Neuronal stem cell (in vitro differentiated cells): ENCODE measurements around the gene KIF26B.
A peak's percentile ranks its signal among the peaks of the same experiment; 100 is the strongest.

Source experiments
- DNase-seq: peaks from one replicate; pipeline ENCODE4 v3.0.0-alpha.2; 2013; ENCODE audit warnings: low spot score
- H2AFZ ChIP-seq: one replicate; pipeline ENCODE4 v1.6.1; 2013; ENCODE audit warnings: mild to moderate bottlenecking, low read length, inconsistent platforms
- H2AK5ac ChIP-seq: 2 replicates; pipeline ENCODE4 v1.6.1; 2013; ENCODE audit warnings: low read depth, mild to moderate bottlenecking, inconsistent platforms, low read length, moderate library complexity, mixed read lengths
- H2BK120ac ChIP-seq: 2 replicates; pipeline ENCODE4 v1.6.1; 2013; ENCODE audit warnings: low read depth, mild to moderate bottlenecking, inconsistent platforms, low read length, moderate library complexity, mixed read lengths
- H2BK12ac ChIP-seq: one replicate; pipeline ENCODE4 v1.6.1; 2013; ENCODE audit warnings: low read length, inconsistent platforms
- H2BK15ac ChIP-seq: 2 replicates; pipeline ENCODE4 v1.6.1; 2013; ENCODE audit warnings: mild to moderate bottlenecking, low read length, inconsistent platforms, mixed read lengths
- H2BK5ac ChIP-seq: one replicate; pipeline ENCODE4 v1.6.1; 2013; ENCODE audit warnings: inconsistent platforms, mild to moderate bottlenecking, low read length, moderate library complexity
- H3K14ac ChIP-seq: one replicate; pipeline ENCODE4 v1.6.1; 2013; ENCODE audit warnings: low read length, inconsistent platforms
- H3K18ac ChIP-seq: 2 replicates; pipeline ENCODE4 v1.6.1; 2013; ENCODE audit warnings: low read length, inconsistent platforms
- H3K23ac ChIP-seq: 2 replicates; pipeline ENCODE4 v1.6.1; 2013; ENCODE audit warnings: low read depth, mild to moderate bottlenecking, mixed read lengths, low read length, inconsistent platforms; ENCODE audit not compliant: poor library complexity
- H3K27ac ChIP-seq: replicated peaks from 3 replicates; pipeline ENCODE4 v1.5.1; 2013; ENCODE audit warnings: low read length, inconsistent platforms
- H3K27me3 ChIP-seq, 3 experiments: 2 replicates each; pipeline ENCODE4 v1.6.1; 2013; ENCODE audit warnings: low read length in 3 of 3, mild to moderate bottlenecking in 2 of 3, inconsistent platforms in 1 of 3, low read depth in 1 of 3, mixed read lengths in 1 of 3, moderate library complexity in 1 of 3; ENCODE audit not compliant: control insufficient read depth in 3 of 3, insufficient read depth in 3 of 3
- H3K36me3 ChIP-seq, 2 donors: replicated peaks in 1 of 2; 2 replicates each; pipeline ENCODE4 v1.6.1; 2013; ENCODE audit warnings: low read length in 2 of 2; ENCODE audit not compliant: control insufficient read depth in 2 of 2, insufficient read depth in 2 of 2
- H3K4ac ChIP-seq: 2 replicates; pipeline ENCODE4 v1.6.1; 2013; ENCODE audit warnings: inconsistent platforms, mild to moderate bottlenecking, low read length, moderate library complexity
- H3K4me1 ChIP-seq, 2 donors: 1 replicate in 1 of 2; 2 replicates in 1 of 2; pipeline ENCODE4 v1.6.1; 2013; ENCODE audit warnings: low read length in 2 of 2, low read depth in 1 of 2; ENCODE audit not compliant: control insufficient read depth in 2 of 2, insufficient read depth in 1 of 2
- H3K4me2 ChIP-seq: one replicate; pipeline ENCODE4 v1.6.1; 2013; ENCODE audit warnings: mild to moderate bottlenecking, low read length, inconsistent platforms; ENCODE audit not compliant: insufficient read depth, poor library complexity, severe bottlenecking
- H3K4me3 ChIP-seq, 2 donors: 2 replicates each; pipeline ENCODE4 v1.5.1; 2013; ENCODE audit warnings: low read length in 2 of 2, mild to moderate bottlenecking in 2 of 2, inconsistent platforms in 1 of 2, moderate library complexity in 1 of 2
- H3K79me1 ChIP-seq: one replicate; pipeline ENCODE4 v1.6.1; 2013; ENCODE audit warnings: low read depth, mild to moderate bottlenecking, inconsistent platforms, low read length, moderate library complexity
- H3K9ac ChIP-seq: one replicate; pipeline ENCODE4 v1.6.1; 2013; ENCODE audit warnings: mild to moderate bottlenecking, low read depth, low read length, inconsistent platforms; ENCODE audit not compliant: poor library complexity
- H3K9me3 ChIP-seq, 2 donors: replicated peaks in 1 of 2; 2 replicates each; pipeline versions ENCODE3 to v1.6.1; 2013; ENCODE audit warnings: low read length in 2 of 2, mild to moderate bottlenecking in 2 of 2, inconsistent platforms in 1 of 2, low read depth in 1 of 2, mixed read lengths in 1 of 2, moderate library complexity in 1 of 2; ENCODE audit not compliant: control insufficient read depth in 2 of 2, insufficient read depth in 1 of 2
- H4K8ac ChIP-seq: one replicate; pipeline ENCODE4 v1.6.1; 2013; ENCODE audit warnings: low read depth, mild to moderate bottlenecking, inconsistent platforms, low read length, moderate library complexity
- H4K91ac ChIP-seq: one replicate; pipeline ENCODE4 v1.6.1; 2013; ENCODE audit warnings: low read length, low read depth, mild to moderate bottlenecking, inconsistent platforms; ENCODE audit not compliant: poor library complexity
- WGBS, 2 donors: extraction: QIAGEN DNeasy Blood & Tissue Kit; methylation state at CpG; one replicate each; pipeline ENCODE4 v1.1.7; 2013; ENCODE audit warnings: missing lambda C conversion rate in 2 of 2, mixed read lengths in 1 of 2; ENCODE audit not compliant: insufficient read length in 2 of 2, insufficient replicate concordance in 1 of 2; ENCODE audit errors: extremely low coverage in 2 of 2; 5-methylcytosine and 5-hydroxymethylcytosine counted together

The KIF26B gene

GRCh38 chr1:245126530-245126929, 28.3 kb upstream of the KIF26B start:
- no peak overlapping the region for H2BK12ac ChIP-seq
- WGBS, 2 donors, result no CpG with 5 or more reads among the region's 5 CpGs

GRCh38 chr1:245128381-245129101, 26.2 kb upstream of the KIF26B start:
- Histone ChIP-seq H3K9me3 (no peaks in the 10 kb centered on the region), H2BK5ac (no peak overlapping the region), H3K4me1 (peaks cover 0 to 4% of the 10 kb centered on the region in 2 donors), H3K9ac (peak overlapping the region; percentile 33), H3K18ac (peak overlapping the region; percentile 60), H3K27me3 (no peaks in the 10 kb centered on the region), H4K8ac (no peak overlapping the region), H2AK5ac (no peak overlapping the region), H2BK12ac (no peak overlapping the region), H3K27ac (no peak overlapping the region), H4K91ac (no peak overlapping the region), H3K36me3 (peaks cover 0 to 7% of the 10 kb centered on the region in 2 donors), H3K23ac (no peak overlapping the region), H2BK120ac (no peak overlapping the region), H3K4ac (no peak overlapping the region), H3K4me3 (no peak overlapping the region), H3K14ac (no peak overlapping the region), H2AFZ (no peak overlapping the region), H3K79me1 (no peaks in the 10 kb centered on the region), H2BK15ac (no peak overlapping the region), H3K4me2 (no peak overlapping the region)
- no peak for DNase-seq
- WGBS, 2 donors, result no CpG with 5 or more reads among the region's 20 CpGs

More at GRCh38 chr1:245126530-245126929, 28.3 kb upstream of the KIF26B start:
- Histone ChIP-seq H3K18ac (no peak overlapping the region), H3K27me3 (no peaks in the 10 kb centered on the region), H3K9ac (no peak overlapping the region), H2AK5ac (no peak overlapping the region), H3K4me3 (no peak overlapping the region), H2AFZ (no peak overlapping the region), H2BK120ac (no peak overlapping the region), H3K36me3 (peaks cover 0 to 7% of the 10 kb centered on the region in 2 donors), H4K91ac (no peak overlapping the region), H3K4me1 (peaks cover 0 to 4% of the 10 kb centered on the region in 2 donors), H3K79me1 (no peaks in the 10 kb centered on the region), H3K4ac (no peak overlapping the region), H2BK5ac (no peak overlapping the region), H3K27ac (no peak overlapping the region), H3K4me2 (no peak overlapping the region), H4K8ac (no peak overlapping the region), H3K23ac (no peak overlapping the region), H3K14ac (no peak overlapping the region), H2BK15ac (no peak overlapping the region), H3K9me3 (no peaks in the 10 kb centered on the region)
- no peak for DNase-seq

GRCh38 chr1:245129319-245130240, 25.2 kb upstream of the KIF26B start:
- Histone ChIP-seq H3K18ac (no peak overlapping the region), H4K8ac (no peak overlapping the region), H3K79me1 (no peaks in the 10 kb centered on the region), H2BK120ac (no peak overlapping the region), H2BK5ac (no peak overlapping the region), H2BK15ac (no peak overlapping the region), H3K4me1 (peaks cover 0 to 4% of the 10 kb centered on the region in 2 donors), H3K36me3 (peaks cover 0 to 7% of the 10 kb centered on the region in 2 donors), H3K27ac (no peak overlapping the region), H3K14ac (no peak overlapping the region), H3K23ac (no peak overlapping the region), H2AFZ (no peak overlapping the region), H3K27me3 (no peaks in the 10 kb centered on the region), H3K4ac (no peak overlapping the region), H4K91ac (no peak overlapping the region), H2BK12ac (no peak overlapping the region), H3K4me2 (no peak overlapping the region), H3K4me3 (no peak overlapping the region), H3K9me3 (no peaks in the 10 kb centered on the region), H2AK5ac (no peak overlapping the region), H3K9ac (no peak overlapping the region)
- no peak for DNase-seq
- WGBS, 2 donors, result no CpG with 5 or more reads among the region's 19 CpGs
